Activated CD8-positive, alpha-beta memory T cell treated with anti-CD3 and anti-CD28 coated beads for 36 hours (primary cell): ENCODE results near the gene DACT3. TPM values are rescaled to one million over a fixed set of nuclear protein-coding genes. Genes with fewer than 3 reads are reported as not detected.
"Not testable (repeated sequence)": the region's sequence is repeated elsewhere in the genome, so short reads cannot be mapped to it uniquely, and the experiment has no call there.

ENCODE experiments used
- CTCF ChIA-PET: fragments of 350-600 bp; sonication (Branson Sonifier 250); formaldehyde crosslinking; loops from one replicate; lab custom pipeline; 2021; ENCODE audit warnings: antibody characterized with exemption; lab: Charles Lee
- POLR2A ChIA-PET: fragments of 350-600 bp; sonication (Branson Sonifier 250); formaldehyde crosslinking; loops from one replicate; lab custom pipeline; 2021; ENCODE audit warnings: antibody characterized with exemption; lab: Charles Lee
- total RNA-seq, 2 experiments: library from RNA; stranded (reverse); gene quantifications; one replicate each; pipeline ENCODE4 v1.2.3, GENCODE V29; 2021

The DACT3 gene
- total RNA-seq, 2 experiments from 2014 or later = 1.8 to 2.0 TPM

DNA sequence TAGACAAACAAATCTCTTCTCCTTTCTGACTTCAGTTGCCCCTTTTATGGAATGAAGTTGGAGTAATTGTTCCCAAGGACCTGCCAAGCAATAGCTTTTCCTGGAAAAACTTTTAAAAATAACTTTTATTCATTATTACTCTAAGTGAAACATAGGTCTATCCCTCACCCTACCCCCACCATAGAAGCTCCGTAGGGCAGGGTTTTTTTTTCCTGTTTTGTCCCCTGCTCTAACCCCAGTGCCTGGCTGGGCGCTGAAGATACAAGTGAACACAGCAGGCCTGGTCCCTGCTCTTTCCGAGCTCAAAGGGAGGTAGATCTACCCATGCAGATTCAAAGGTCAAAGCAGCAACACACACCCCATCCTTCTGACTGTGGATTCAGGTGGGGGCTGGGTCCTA, 16.3 kb downstream of the DACT3 start:
- ChIA-PET POLR2A (no interaction called here), CTCF (interaction anchor here (1.6 kb wide), 1 partner anchor 13 kb away, joined by 3 read pairs; no protein-coding TSS in a partner anchor)

DNA sequence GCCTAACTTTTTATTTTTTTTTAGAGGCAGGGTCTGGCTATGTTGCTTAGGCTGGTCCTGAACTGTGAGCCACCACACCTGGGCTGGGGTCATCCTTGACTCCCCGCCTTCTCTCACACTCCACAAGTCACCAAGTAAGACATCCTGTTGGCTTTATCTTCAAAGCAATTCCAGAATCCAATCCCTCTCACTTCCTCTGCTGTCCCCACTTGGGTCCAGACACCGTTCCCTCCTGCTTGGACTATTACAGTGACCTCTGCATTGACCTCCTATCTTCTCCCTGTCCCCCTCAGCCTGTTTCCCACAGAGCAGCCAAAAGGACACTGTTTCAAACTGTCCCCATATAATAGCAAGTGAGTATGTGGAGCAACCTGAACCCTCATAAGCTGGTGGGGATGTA, 20.3 kb downstream of the DACT3 start:
- CTCF ChIA-PET = interaction anchor here (1.0 kb wide), 1 partner anchor 199 kb away, joined by 3 read pairs; no protein-coding TSS in a partner anchor
- POLR2A ChIA-PET = interaction anchor here (0.7 kb wide), 1 partner anchor 20 kb away, joined by 3 read pairs; the partner anchor contains the start of gene DACT3

DNA sequence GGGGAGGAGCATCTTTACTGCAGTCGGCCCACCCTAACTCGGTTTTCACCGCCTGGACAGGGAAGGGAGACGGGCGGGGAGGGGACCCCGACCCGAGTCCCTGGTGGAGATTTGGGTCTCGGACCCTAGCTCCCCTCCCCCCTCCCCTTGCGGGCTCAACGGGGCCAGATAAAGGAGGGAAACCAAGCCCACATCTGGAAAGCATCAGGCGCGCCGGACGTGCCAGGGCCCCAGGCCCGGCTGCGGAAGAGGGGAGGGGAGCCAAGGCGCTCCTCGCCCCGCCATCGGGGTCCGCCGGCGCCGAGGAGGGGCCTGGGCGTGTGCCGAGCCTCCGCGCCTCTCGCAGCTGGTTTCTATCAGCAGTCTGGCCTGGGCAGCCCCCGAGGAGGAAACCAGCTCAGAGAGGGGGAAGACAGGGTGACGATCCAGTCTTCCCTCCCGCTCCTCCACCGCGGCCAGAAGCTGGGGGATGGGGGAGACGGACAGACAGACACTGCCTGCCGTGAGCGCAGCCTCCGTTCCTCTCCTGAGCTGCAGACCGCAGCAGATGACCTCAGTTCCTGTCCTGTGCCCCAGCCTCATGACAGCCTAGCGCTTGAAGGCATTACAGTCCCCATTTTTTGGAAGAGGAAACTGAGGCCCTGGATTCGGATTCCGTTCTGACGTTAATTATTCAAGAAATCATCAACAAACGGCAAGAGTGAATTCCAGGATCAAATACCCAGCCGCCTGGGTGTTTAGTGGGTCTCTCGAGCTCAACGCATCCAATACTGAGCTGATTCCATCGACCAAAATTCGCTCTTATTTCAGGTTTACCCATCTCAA, 21.4 kb downstream of the DACT3 start:
- ChIA-PET POLR2A (no interaction called here), CTCF (interaction anchor here (0.6 to 1.0 kb wide), 3 partner anchors 145 to 1242 kb away, joined by 3 read pairs; no protein-coding TSS in a partner anchor)

DNA sequence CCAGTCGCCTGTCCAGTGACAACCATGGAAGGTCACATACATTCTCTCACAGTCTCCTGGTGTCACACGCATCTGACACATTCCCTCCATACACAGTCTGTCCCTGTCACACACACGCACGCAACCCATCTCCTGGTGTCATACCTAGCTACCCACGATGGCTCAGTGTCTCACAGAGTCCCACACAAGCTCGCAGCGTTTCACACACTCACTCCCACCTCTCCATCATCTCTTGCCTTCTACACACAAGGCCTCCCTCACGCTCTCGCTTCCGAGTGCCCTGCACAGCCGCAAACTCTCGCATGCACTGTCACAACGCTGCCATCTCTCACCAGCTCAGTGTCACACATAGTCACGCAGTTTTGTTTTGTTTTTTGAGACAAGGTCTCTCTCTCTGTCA, 23.8 kb downstream of the DACT3 start:
- POLR2A ChIA-PET = no interaction called here
- CTCF ChIA-PET = interaction anchor here (0.6 to 1.7 kb wide), 3 partner anchors 19 to 46 kb away, joined by 3 to 7 read pairs (median 3); partner anchors contain the start of gene DACT3

DNA sequence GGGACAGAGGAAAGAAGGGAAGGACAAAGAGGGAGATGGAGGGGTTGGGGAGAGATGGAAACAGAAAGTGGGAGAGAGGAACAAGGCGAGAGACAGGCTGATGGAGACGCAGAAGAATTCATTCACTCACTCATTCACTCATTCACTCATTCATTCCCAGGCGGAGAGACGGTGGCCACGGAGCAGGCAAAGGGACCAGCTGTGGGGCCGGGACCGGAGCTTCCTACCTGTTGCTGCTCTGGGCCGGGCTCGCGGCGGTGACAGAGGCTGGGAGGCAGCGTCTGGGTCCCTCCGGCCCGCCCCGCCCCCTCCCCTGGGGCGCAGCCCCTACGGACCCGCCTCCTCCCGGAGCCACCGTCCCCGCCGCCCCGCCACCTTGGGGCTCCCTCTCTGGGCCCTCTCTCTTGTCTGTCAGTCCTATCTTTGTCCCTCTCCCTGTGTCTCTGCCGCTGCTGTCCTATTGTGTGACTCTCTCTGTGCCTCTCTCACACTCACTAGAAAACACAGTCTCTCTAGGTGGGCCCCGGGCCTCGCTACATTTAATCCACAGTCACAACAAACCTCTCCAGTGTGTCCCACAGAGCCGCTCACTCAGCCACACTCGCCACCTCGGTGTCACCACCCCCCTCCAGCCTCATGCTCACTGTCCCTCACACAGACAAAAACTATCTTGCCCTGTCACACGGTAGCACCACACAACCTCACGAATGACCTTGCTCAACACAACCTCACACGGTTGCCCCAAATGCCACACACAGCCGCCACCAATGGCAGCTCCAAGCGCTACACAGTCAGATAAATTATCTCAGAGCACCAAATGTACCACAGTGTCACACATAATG, 24.8 kb downstream of the DACT3 start, which contains the start of gene GNG8:
TSS of gene GNG8 (minus strand) at position 283 of the 842 bp plus-strand sequence. CDS start 1,520 bp downstream, outside the sequence.
- ChIA-PET POLR2A (no interaction called here), CTCF (interaction anchor here (1.0 to 1.7 kb wide), 3 partner anchors 21 to 26 kb away, joined by 3 to 7 read pairs (median 4); partner anchors contain the start of gene DACT3)

DNA sequence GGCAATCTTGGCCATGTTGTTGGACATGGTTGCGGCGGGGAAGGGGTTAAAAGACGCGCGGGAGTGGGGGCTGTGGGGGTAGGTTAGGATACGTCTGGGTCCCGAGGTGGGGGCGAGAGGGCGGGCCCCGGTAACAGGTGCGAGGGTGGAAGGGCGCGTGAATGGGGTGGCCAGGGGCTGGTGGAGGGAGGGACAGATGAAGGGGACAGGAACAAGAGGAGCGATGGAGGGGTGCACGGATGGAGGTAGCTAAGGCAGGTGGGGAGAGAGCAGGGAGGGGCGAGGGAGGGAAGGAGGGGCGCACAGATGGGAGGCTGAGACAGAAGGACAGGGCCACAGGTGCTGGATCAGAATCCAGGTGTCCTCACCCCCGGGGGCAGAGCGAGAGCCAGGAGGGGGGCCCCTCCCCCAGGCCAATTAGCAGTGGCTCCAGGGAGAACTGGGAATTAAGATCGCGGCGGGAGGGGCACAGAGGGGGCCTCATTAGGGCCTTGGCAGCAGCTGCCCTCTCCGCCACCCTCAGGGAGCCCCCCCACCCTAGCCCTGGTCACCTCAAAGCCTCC, 26.2 kb downstream of the DACT3 start:
- POLR2A ChIA-PET = interaction anchor here (1.4 kb wide), 1 partner anchor 34 kb away, joined by 10 read pairs; the partner anchor contains the start of gene CALM3
- CTCF ChIA-PET = interaction anchor here (1.1 to 1.8 kb wide), 2 partner anchors 11 to 18 kb away, joined by 3 read pairs; no protein-coding TSS in a partner anchor

DNA sequence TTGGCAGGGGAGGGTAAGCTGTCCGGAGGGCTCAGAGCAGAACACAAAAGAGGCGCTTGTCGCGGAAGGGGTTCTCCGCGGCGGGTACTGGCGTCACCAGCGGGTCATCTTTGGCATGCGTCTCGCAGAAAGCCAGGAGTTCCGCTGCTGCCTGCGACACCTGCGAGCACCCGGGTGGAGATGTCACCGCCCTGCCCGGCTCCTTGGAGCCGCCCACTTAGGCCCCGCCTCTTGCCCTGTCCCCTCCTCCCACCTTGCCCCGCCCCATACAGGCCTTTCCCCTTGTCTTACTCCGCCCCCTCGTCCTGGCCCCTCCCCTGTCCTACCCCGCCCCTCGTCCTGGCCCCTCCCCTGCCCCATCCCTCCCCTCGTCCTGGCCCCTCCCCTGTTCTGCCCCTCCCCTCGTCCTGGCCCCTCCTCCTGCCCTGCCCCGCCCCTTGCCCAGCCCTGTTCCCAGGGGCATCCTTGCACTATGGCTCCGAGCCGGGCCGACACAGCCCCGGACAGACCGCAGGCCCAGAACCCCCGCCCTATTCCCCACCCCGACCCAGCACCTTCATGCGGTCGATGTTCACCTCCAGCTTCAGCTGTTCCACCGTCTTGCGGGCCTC, 26.8 kb downstream of the DACT3 start:
- ChIA-PET POLR2A (interaction anchor here (1.4 kb wide), 1 partner anchor 33 kb away, joined by 10 read pairs; the partner anchor contains the start of gene CALM3), CTCF (interaction anchor here (1.0 to 1.8 kb wide), 5 partner anchors 10 to 23 kb away, joined by 3 to 4 read pairs (median 3); no protein-coding TSS in a partner anchor)

DNA sequence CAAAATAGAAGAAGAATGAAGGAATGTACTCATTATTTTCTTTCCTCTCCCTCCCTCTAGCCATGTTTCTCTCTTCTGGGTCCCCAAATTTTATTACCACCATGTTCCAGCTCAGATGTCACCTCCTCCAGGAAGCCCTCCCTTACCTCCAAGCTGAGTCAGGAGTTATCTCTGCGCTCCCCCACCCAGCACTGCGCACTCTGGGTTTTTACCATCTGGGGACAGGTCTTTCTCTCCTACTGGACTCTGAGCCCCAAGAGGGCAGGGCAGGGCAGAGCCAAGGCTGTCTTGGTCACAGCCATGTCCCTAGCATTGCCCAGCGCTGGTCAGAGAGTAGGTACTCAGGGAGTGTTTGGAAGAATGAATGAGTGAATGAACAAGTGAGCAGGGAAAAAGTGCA, 27.9 kb downstream of the DACT3 start:
- POLR2A ChIA-PET = interaction anchor here (0.5 to 1.4 kb wide), 2 partner anchors 31 to 32 kb away, joined by 4 to 10 read pairs; partner anchors contain the start of gene CALM3
- CTCF ChIA-PET = interaction anchor here (1.3 to 1.8 kb wide), 3 partner anchors 9 to 22 kb away, joined by 3 to 4 read pairs (median 3); no protein-coding TSS in a partner anchor

DNA sequence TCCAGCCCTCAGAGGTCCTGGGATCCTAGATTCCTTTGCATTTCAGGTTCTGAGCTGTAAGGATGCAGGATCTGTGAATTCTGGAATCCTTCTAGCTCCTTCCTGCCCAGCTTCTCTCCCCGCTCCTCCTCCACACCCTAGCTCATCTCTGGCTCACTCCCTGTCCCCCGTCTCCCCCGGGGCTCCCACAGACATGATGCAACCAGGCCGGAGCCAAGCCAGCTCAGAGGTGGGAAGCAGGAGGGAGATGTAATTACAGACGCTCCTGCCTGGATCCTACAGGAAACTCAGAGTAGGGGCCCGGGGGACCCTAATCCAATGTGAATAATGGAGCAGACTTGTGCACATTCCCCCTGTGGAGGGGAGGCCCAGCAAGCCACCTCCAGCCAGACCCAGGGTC, 29.5 kb downstream of the DACT3 start:
- POLR2A ChIA-PET = no interaction called here
- CTCF ChIA-PET = interaction anchor here (0.9 to 1.6 kb wide), 3 partner anchors 18 to 30 kb away, joined by 3 to 6 read pairs (median 4); no protein-coding TSS in a partner anchor

DNA sequence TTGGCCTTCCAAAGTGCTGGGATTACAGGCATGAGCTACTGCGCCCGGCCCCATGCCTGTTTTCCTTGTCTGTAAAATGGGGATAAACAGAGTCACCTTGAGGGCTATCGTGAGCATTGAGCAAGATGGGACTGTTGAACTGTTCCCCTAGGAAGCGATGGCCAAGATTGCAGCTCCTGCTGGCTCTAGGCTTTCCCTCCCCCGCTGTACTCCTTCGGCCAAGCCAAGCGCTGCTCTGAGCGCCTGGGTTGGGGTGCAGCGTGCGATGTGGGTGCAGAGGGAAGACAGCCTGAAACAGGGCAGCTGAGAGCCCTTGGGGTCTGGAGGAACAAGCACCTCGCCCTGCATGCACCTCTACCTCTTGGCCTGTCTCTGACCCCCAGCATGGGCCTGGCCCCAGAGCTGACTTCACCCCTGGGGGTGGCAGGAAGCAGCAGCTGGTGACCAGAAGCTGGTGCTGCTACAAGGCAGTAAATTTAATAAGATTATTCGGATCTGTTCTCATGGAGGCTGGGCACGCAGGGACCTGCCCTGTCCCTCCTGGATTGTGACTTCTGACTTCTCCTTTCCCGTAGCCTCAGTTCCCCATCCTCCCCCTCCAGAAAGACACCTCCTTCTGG, 30.3 kb downstream of the DACT3 start:
- POLR2A ChIA-PET = no interaction called here
- CTCF ChIA-PET = interaction anchor here (0.9 to 1.6 kb wide), 2 partner anchors 17 to 18 kb away, joined by 3 to 4 read pairs; no protein-coding TSS in a partner anchor

DNA sequence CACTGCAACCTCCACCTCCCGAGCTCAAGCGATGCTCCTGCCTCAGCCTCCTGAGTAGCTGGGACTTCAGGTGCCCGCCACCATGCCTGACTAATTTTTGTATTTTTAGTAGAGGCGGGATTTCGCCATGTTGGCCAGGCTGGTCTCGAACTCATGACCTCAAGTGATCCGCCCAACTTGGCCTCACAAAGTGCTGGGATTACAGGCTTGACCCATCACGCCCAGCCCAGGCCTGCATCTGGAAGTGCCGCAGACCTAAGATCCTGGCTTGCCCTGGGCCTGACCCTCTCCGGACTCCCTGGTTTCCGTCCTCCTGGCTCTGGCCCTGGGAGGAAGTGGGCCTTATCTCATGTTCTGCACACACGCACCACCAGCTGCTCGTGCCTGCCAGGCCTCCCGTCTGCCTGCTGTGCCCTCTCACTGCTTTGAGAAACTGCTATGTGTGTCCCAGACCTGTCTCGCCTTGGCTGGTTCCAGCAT, 31.4 kb downstream of the DACT3 start:
- ChIA-PET POLR2A (no interaction called here), CTCF (interaction anchor here (1.6 kb wide), 1 partner anchor 16 kb away, joined by 4 read pairs; no protein-coding TSS in a partner anchor)

DNA sequence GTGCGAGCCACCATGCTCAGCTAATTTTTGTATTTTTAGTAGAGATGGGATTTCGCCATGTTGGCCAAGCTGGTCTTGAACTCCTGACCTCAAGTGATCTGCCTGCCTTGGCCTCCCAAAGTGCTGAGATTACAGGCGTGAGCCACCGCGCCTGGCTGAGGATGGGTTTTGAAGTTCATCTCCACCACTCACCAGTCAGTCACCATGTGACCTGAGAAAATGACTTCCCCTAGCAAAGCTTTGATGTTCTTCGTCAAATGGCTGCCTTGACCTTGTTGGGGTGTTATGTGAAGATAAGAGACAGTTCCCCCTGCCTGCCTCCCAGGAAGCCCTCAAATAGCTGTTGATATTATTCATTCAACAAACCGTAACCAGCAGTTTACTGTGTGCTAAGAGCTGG, 32.0 kb downstream of the DACT3 start:
- CTCF ChIA-PET = interaction anchor here (1.4 to 1.6 kb wide), 2 partner anchors 15 to 33 kb away, joined by 3 to 4 read pairs; no protein-coding TSS in a partner anchor
- POLR2A ChIA-PET = not testable (repeated sequence)

DNA sequence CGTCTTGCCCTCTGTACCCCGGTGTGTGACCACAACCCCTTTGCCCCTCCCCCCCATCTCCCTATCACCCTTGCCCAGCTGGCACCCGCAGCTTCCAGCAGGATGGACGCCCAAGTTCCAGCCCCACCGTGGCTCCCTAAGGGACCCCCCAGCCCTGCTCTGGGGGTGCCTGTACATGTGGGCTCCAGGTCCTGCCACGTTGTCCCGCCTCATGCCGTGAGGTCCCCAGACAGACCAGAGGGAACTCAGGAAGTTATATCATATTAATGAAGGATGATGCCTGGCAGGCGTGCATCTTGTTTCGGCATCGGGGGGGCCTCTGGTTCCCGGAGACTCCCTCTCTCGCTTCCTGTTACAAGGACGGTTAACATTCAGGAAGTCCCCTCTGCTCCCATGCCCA, 34.5 kb downstream of the DACT3 start:
- ChIA-PET POLR2A (no interaction called here), CTCF (interaction anchor here (1.7 kb wide), 1 partner anchor 13 kb away, joined by 6 read pairs; no protein-coding TSS in a partner anchor)

DNA sequence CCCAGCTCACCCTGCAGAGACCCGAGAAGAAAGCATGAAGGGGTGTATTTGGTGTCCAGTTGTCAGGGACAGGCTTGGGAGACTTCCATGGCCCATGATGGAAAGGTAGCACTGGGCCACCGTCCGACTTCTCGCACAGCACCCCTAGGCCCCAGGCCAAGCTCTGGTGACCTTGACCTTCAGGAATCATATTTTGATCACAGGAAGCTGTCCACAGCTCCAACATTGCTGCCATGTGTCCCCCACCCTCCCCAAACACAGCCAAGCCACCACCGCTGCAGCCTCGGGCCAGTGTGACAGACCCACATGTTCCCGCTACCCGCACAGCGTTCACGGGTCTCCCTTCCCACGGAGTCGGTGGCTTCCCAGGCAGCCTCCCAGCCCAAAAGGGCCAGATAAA, 35.3 kb downstream of the DACT3 start:
- POLR2A ChIA-PET = no interaction called here
- CTCF ChIA-PET = interaction anchor here (1.7 kb wide), 1 partner anchor 12 kb away, joined by 6 read pairs; no protein-coding TSS in a partner anchor

DNA sequence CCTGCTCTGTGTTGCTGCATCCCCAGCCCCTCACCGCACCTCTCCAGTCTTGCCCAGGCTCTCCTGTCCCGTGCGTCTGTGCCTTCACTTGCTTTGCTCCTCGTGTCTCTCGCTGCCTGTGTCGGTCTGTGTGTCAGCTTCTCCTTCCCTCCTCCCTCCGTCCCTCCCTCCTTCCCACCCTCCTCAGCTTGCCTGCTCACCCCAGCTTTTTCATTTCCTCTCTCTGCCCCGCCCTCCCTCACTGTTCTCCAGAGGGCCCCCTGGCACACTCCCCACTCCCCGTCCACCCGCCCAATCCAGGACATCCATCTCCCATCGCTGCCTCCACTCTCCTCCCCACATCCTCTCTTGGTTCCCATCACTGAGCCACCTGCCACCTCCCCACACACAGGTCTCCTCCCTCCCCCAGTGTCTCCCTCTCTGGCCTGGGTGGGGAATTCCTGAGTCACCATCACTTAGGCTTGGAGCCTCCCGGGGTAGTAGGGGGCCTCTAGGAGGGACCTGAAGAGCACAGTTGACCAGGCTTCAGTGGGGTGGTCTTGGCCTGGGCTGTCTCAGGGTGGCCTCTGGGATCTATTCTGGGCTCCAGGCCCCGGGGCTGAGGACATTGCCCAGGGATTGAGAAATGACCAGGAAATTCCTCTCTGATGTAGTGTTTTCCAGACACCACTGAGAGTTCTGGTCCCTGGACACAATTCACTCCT, 35.9 kb downstream of the DACT3 start, which contains the start of gene PTGIR:
TSS of gene PTGIR (minus strand) at position 132 of the 704 bp plus-strand sequence. CDS start 864 bp downstream, outside the sequence.
- ChIA-PET CTCF (interaction anchor here (1.1 to 1.7 kb wide), 3 partner anchors 9 to 103 kb away, joined by 3 to 6 read pairs (median 3); no protein-coding TSS in a partner anchor), POLR2A (no interaction called here)

DNA sequence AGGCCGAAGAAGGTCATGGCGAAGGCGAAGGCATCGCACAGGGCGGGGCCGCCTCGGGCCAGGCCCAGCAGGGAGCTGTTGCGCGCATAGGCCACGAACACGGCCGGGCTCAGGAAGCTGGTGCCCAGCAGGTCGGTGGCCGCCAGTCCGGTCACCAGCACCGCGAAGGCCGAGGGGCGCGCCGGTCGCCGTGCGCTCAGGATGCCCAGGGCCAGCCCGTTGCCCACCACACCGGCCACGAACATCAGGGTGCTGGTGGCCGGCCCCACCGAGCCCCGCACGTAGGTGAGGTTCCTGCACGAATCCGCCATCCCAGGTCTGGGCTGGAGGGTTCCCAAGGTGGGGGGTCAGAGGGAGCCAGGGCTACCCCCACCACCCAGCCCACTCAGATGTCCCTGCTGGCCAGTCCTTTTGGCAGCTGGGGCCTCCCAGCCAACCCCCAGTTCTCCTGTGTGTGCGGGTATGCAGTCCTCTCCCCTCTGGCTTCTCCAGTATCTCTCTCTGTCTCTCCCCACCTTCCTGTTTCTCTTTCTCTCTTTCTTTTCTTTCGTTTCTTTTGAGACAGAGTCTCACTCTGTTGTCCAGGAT, 37.0 kb downstream of the DACT3 start:
- POLR2A ChIA-PET = no interaction called here
- CTCF ChIA-PET = interaction anchor here (1.1 to 1.7 kb wide), 3 partner anchors 10 to 104 kb away, joined by 3 to 4 read pairs (median 3); partner anchors contain the start of gene DACT3
